Mesodermal cell (in vitro differentiated cells): ENCODE data around the gene AVPR2.
A peak's percentile ranks its signal among the peaks of the same experiment; 100 is the strongest.

ENCODE experiments used
- H3K27ac ChIP-seq: 2 replicates; pipeline ENCODE4 v1.7.0; 2013; ENCODE audit warnings: mild to moderate bottlenecking, low read depth, low read length, moderate library complexity; ENCODE audit not compliant: severe bottlenecking
- H3K36me3 ChIP-seq: 2 replicates; pipeline ENCODE4 v1.7.1; 2013; ENCODE audit warnings: mild to moderate bottlenecking, low read length, moderate library complexity; ENCODE audit not compliant: control insufficient read depth, insufficient read depth
- H3K4me1 ChIP-seq: one replicate; pipeline ENCODE4 v1.7.1; 2013; ENCODE audit warnings: mild to moderate bottlenecking, low read length; ENCODE audit not compliant: insufficient read depth, control insufficient read depth, poor library complexity, severe bottlenecking
- H3K4me3 ChIP-seq: 2 replicates; pipeline ENCODE4 v1.7.0; 2013; ENCODE audit warnings: low read length, control low read depth, mild to moderate bottlenecking; ENCODE audit not compliant: insufficient read depth, poor library complexity, severe bottlenecking; ENCODE audit errors: extremely low read depth
- H3K9me3 ChIP-seq: 2 replicates; pipeline ENCODE4 v1.7.1; 2013; ENCODE audit warnings: mild to moderate bottlenecking, low read length, moderate library complexity; ENCODE audit not compliant: control insufficient read depth
- WGBS, 2 experiments: methylation state at CpG; one replicate each; pipeline ENCODE4 v1.1.5; 2013; ENCODE audit warnings: missing lambda C conversion rate in 2 of 2; ENCODE audit not compliant: insufficient coverage in 2 of 2; 5-methylcytosine and 5-hydroxymethylcytosine counted together

AVPR2 gene

GRCh38 chrX:153871946-153872878 is 32.3 kb upstream of the AVPR2 start:
- WGBS, 2 experiments: 91 to 95% methylated on average over 9 to 17 of the region's 29 CpGs
- Histone ChIP-seq H3K36me3 (peaks cover 26% of the 10 kb centered on the region), H3K9me3 (no peaks in the 10 kb centered on the region), H3K4me3 (no peak overlapping the region), H3K27ac (no peak overlapping the region), H3K4me1 (peaks cover 5% of the 10 kb centered on the region)

- Histone ChIP-seq H3K4me1 (peaks cover 15% of the 10 kb centered on the region), H3K4me3 (no peak overlapping the region), H3K27ac (no peak overlapping the region), H3K9me3 (no peaks in the 10 kb centered on the region), H3K36me3 (peaks cover 26% of the 10 kb centered on the region)
- WGBS, 2 experiments: 29 to 60% methylated on average over 1 to 2 of the region's 7 CpGs
Measured at GRCh38 chrX:153873282-153874084, 31.0 kb upstream of the AVPR2 start.

GRCh38 chrX:153874085-153874365 is 30.4 kb upstream of the AVPR2 start:
- Histone ChIP-seq H3K4me3 (no peak overlapping the region), H3K27ac (no peak overlapping the region), H3K4me1 (peaks cover 20% of the 10 kb centered on the region), H3K9me3 (no peaks in the 10 kb centered on the region), H3K36me3 (peaks cover 22% of the 10 kb centered on the region)
- 67% methylated on average over 1 of the region's 3 CpGs; no CpG with 5 or more reads in 1 of the 2 experiments for WGBS, 2 experiments

GRCh38 chrX:153874366-153875125 is 29.9 kb upstream of the AVPR2 start:
- Histone ChIP-seq H3K27ac (no peak overlapping the region), H3K4me1 (peaks cover 20% of the 10 kb centered on the region)
- WGBS, 2 experiments: 83 to 85% methylated on average over 4 to 10 of the region's 13 CpGs

GRCh38 chrX:153875391-153876111 is 28.9 kb upstream of the AVPR2 start:
- WGBS, 2 experiments: 0 to 3% methylated on average over 5 to 8 of the region's 42 CpGs
- H3K4me1 ChIP-seq: peaks cover 24% of the 10 kb centered on the region
- no peaks in the 10 kb centered on the region for H3K9me3 ChIP-seq
- H3K4me3 ChIP-seq: no peak overlapping the region
- no peak overlapping the region for H3K27ac ChIP-seq
- peaks cover 8% of the 10 kb centered on the region for H3K36me3 ChIP-seq

More at GRCh38 chrX:153874366-153875125, 29.9 kb upstream of the AVPR2 start:
- Histone ChIP-seq H3K4me3 (no peak overlapping the region), H3K9me3 (no peaks in the 10 kb centered on the region), H3K36me3 (peaks cover 17% of the 10 kb centered on the region)

GRCh38 chrX:153876112-153876491 is 28.4 kb upstream of the AVPR2 start:
- no peaks in the 10 kb centered on the region for H3K9me3 ChIP-seq
- no peak overlapping the region for H3K27ac ChIP-seq
- H3K4me1 ChIP-seq: peaks cover 24% of the 10 kb centered on the region
- H3K36me3 ChIP-seq: peaks cover 7% of the 10 kb centered on the region
- WGBS, 2 experiments: 62% methylated on average over 3 of the region's 3 CpGs; no CpG with 5 or more reads in 1 of the 2 experiments
- H3K4me3 ChIP-seq: no peak overlapping the region

- peaks cover 27% of the 10 kb centered on the region for H3K4me1 ChIP-seq
- WGBS, 2 experiments: 100% methylated on average over 1 of the region's 8 CpGs; no CpG with 5 or more reads in 1 of the 2 experiments
- no peaks in the 10 kb centered on the region for H3K9me3 ChIP-seq
- no peak overlapping the region for H3K27ac ChIP-seq
- H3K36me3 ChIP-seq: peaks cover 3% of the 10 kb centered on the region
- no peak overlapping the region for H3K4me3 ChIP-seq
Measured at GRCh38 chrX:153877571-153878261, 26.8 kb upstream of the AVPR2 start.

- Histone ChIP-seq H3K9me3 (no peaks in the 10 kb centered on the region), H3K27ac (no peak overlapping the region), H3K4me3 (no peak overlapping the region)
Measured at GRCh38 chrX:153878345-153878744, 26.1 kb upstream of the AVPR2 start.

GRCh38 chrX:153878969-153879653 is 25.4 kb upstream of the AVPR2 start:
- peak overlapping the region; percentile 62 for H3K27ac ChIP-seq
- H3K4me1 ChIP-seq: peaks cover 38% of the 10 kb centered on the region
- peak overlapping the region; percentile 5 for H3K4me3 ChIP-seq
- H3K36me3 ChIP-seq: no peaks in the 10 kb centered on the region
- WGBS, 2 experiments: 3 to 5% methylated on average over 5 to 20 of the region's 28 CpGs
- H3K9me3 ChIP-seq: no peaks in the 10 kb centered on the region

More at GRCh38 chrX:153878345-153878744, 26.1 kb upstream of the AVPR2 start:
- WGBS, 2 experiments: 40% methylated on average over 2 of the region's 5 CpGs; no CpG with 5 or more reads in 1 of the 2 experiments
- Histone ChIP-seq H3K36me3 (no peaks in the 10 kb centered on the region), H3K4me1 (peaks cover 30% of the 10 kb centered on the region)
